Left ventricle myocardium inferior (tissue), 1 donor: ENCODE data around the gene SVIL. TPM values are rescaled to one million over a fixed set of nuclear protein-coding genes. Genes with fewer than 3 reads are reported as not detected.
A peak's percentile ranks its signal among the peaks of the same experiment; 100 is the strongest.
"Not testable (repeated sequence)": the region's sequence is repeated elsewhere in the genome, so short reads cannot be mapped to it uniquely, and the experiment has no call there.

Experiments used
- DNase-seq: peaks from one replicate; pipeline ENCODE4 v3.0.0-alpha.2; 2020
- H3K27ac ChIP-seq: fragments of 200-600 bp; replicated peaks from 2 replicates; pipeline ENCODE4 v1.8.0; 2021
- H3K27me3 ChIP-seq: fragments of 200-600 bp; 2 replicates; pipeline ENCODE4 v1.8.0; 2021; ENCODE audit warnings: low read depth
- H3K36me3 ChIP-seq: fragments of 200-600 bp; 2 replicates; pipeline ENCODE4 v1.8.0; 2021
- H3K4me1 ChIP-seq: fragments of 200-600 bp; 2 replicates; pipeline ENCODE4 v1.8.0; 2021
- H3K4me3 ChIP-seq: fragments of 200-600 bp; 2 replicates; pipeline ENCODE4 v1.8.0; 2021; ENCODE audit warnings: mild to moderate bottlenecking, moderate library complexity
- H3K9me3 ChIP-seq: fragments of 200-600 bp; replicated peaks from 2 replicates; pipeline ENCODE4 v1.8.0; 2021
- CTCF ChIP-seq: fragments of 200-600 bp; IDR thresholded peaks from 2 replicates; pipeline ENCODE4 v1.8.0; 2021; ENCODE audit warnings: antibody characterized with exemption, mild to moderate bottlenecking, borderline replicate concordance
- intact Hi-C: fragments of 100-400 bp; cut with micrococcal nuclease; formaldehyde crosslinking; loops from one replicate; pipeline ENCODE4 v1.11.0; 2022
- total RNA-seq: library from RNA; stranded (reverse); fragmentation: NEBNext Ultra II Directional; extraction: Animal tissue kit (Norgen Biotek cat#: 25700); gene quantifications from one replicate; pipeline ENCODE4 v1.2.1, GENCODE V29; 2021
- donor health status: DM: no; HTN: yes; CAD: no; lungs with severe emphysema.

The SVIL gene
- total RNA-seq, 1 donor from 2014 or later, result 403 TPM

GRCh38 chr10:29540016-29540415 is 94.8 kb downstream of the SVIL start:
- Histone ChIP-seq H3K9me3 (no peaks in the 10 kb centered on the region), H3K36me3 (peaks cover 8% of the 10 kb centered on the region), H3K4me1 (peaks cover 93% of the 10 kb centered on the region), H3K27me3 (no peaks in the 10 kb centered on the region), H3K4me3 (no peak overlapping the region), H3K27ac (peak overlapping the region; percentile 17)
- intact Hi-C loops, result no loop called here
- no peak for DNase-seq
- no peak for TF ChIP-seq CTCF

- TF ChIP-seq CTCF, result no peak
- peaks cover 91% of the 10 kb centered on the region for H3K4me1 ChIP-seq
- intact Hi-C loops, result no loop called here
Measured at GRCh38 chr10:29539412-29539811, 95.4 kb downstream of the SVIL start.

DNA sequence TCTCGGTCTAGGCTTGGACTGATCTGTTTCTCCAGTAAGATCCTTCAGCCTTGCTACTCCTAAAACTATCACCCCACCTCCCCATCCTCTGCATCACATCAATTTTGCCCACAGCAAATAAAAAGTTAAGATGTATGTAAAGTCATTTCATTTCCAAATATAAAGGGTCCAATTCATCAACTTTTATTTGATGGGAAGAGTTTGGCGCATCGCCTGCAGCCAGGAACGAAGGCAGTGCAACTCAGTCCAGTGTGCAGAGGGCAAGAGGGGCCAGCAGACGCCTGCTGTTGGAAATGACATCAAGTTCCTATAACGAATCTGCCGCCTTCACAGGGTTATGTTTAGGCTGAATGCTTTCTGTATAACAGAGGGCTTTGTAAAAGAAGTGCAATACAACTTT is 97.0 kb downstream of the SVIL start:
- no peak overlapping the region for H3K4me3 ChIP-seq
- no peaks in the 10 kb centered on the region for H3K27me3 ChIP-seq
- H3K27ac ChIP-seq, result peak overlapping the region; percentile 85
- H3K4me1 ChIP-seq, result peaks cover 75% of the 10 kb centered on the region
- TF ChIP-seq CTCF, result no peak
- intact Hi-C loops, result no loop called here
- H3K9me3 ChIP-seq, result no peaks in the 10 kb centered on the region
- DNase-seq, result no peak
- H3K36me3 ChIP-seq, result peaks cover 10% of the 10 kb centered on the region

More at GRCh38 chr10:29539412-29539811, 95.4 kb downstream of the SVIL start:
- Histone ChIP-seq H3K27ac (peak overlapping the region; percentile 17), H3K9me3 (no peaks in the 10 kb centered on the region), H3K4me3 (no peak overlapping the region), H3K27me3 (no peaks in the 10 kb centered on the region), H3K36me3 (peaks cover 8% of the 10 kb centered on the region)
- DNase-seq, result no peak

DNA sequence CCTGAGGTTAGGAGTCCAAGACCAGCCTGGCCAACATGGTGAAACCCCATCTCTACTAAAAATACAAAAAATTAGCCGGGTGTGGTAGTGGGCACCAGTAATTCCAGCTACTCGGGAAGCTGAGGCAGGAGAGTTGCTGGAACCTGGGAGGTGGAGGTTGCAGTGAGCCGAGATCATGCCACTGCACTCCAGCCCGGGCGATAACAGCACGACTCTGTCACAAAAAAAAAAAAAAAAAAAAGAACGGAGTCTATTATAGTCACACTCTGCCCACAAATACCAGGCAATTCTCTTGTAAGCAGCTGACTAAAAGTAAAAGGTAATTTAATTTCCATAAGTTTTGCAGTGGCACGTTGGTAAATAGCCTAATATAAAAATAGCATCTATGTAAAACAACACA is 98.1 kb downstream of the SVIL start:
- Histone ChIP-seq H3K27ac (peak overlapping the region; percentile 85), H3K36me3 (peaks cover 21% of the 10 kb centered on the region), H3K4me1 (peaks cover 64% of the 10 kb centered on the region)
- intact Hi-C loops, H3K9me3 ChIP-seq, H3K4me3 ChIP-seq, H3K27me3 ChIP-seq, DNase-seq: not testable (repeated sequence)

GRCh38 chr10:29535778-29536453 is 98.9 kb downstream of the SVIL start:
- TF ChIP-seq CTCF, result no peak
- Histone ChIP-seq H3K27ac (peak overlapping the region; percentile 85), H3K4me3 (peak overlapping the region; percentile 34), H3K27me3 (no peaks in the 10 kb centered on the region), H3K36me3 (peaks cover 27% of the 10 kb centered on the region), H3K9me3 (no peaks in the 10 kb centered on the region), H3K4me1 (peaks cover 57% of the 10 kb centered on the region)
- no peak for DNase-seq
- intact Hi-C loops, result no loop called here

- H3K4me1 ChIP-seq, result peaks cover 50% of the 10 kb centered on the region
- peak overlapping the region; percentile 85 for H3K27ac ChIP-seq
- H3K27me3 ChIP-seq, result no peaks in the 10 kb centered on the region
- peaks cover 34% of the 10 kb centered on the region for H3K36me3 ChIP-seq
- DNase-seq, result peak; percentile 51
- peak overlapping the region; percentile 34 for H3K4me3 ChIP-seq
- no peaks in the 10 kb centered on the region for H3K9me3 ChIP-seq
- intact Hi-C loops, result no loop called here
- TF ChIP-seq CTCF, result peak; percentile 68
Measured at GRCh38 chr10:29535012-29535777, 99.6 kb downstream of the SVIL start.
